HG03280 (cell line): ENCODE measurements around the gene ATXN10.

Experiments used
- ATAC-seq: cut with Tn5 transposase; IDR thresholded peaks from one replicate; pipeline ENCODE4 v1.9.1; 2021; ENCODE audit warnings: mild to moderate bottlenecking, moderate library complexity; ENCODE audit not compliant: unreplicated experiment

The ATXN10 gene

GRCh38 chr22:45871721-45872120 lies 200.1 kb downstream of the ATXN10 start:
- no peak for ATAC-seq

- ATAC-seq: no peak
Measured at GRCh38 chr22:45872659-45873263, 201.1 kb downstream of the ATXN10 start.

GRCh38 chr22:45876136-45877035 lies 204.8 kb downstream of the ATXN10 start:
- no peak for ATAC-seq

GRCh38 chr22:45877036-45877380 lies 205.4 kb downstream of the ATXN10 start:
- ATAC-seq: no peak

- ATAC-seq: no peak
Measured at GRCh38 chr22:45877651-45878050, 206.0 kb downstream of the ATXN10 start.

GRCh38 chr22:45878051-45878781 lies 206.6 kb downstream of the ATXN10 start:
- no peak for ATAC-seq

GRCh38 chr22:45878901-45879551 lies 207.4 kb downstream of the ATXN10 start:
- no peak for ATAC-seq

GRCh38 chr22:45879552-45879949 lies 207.9 kb downstream of the ATXN10 start:
- no peak for ATAC-seq

- no peak for ATAC-seq
Measured at GRCh38 chr22:45880091-45880715, 208.6 kb downstream of the ATXN10 start.

- no peak for ATAC-seq
Measured at GRCh38 chr22:45880716-45881523, 209.3 kb downstream of the ATXN10 start.

GRCh38 chr22:45881524-45881875 lies 209.9 kb downstream of the ATXN10 start:
- ATAC-seq: no peak

GRCh38 chr22:45882881-45883810 lies 211.5 kb downstream of the ATXN10 start:
- no peak for ATAC-seq

GRCh38 chr22:45883811-45884170 lies 212.2 kb downstream of the ATXN10 start:
- ATAC-seq: no peak

- no peak for ATAC-seq
Measured at GRCh38 chr22:45884201-45885062, 212.8 kb downstream of the ATXN10 start.

- ATAC-seq: no peak
Measured at GRCh38 chr22:45885171-45885840, 213.7 kb downstream of the ATXN10 start.

- no peak for ATAC-seq
Measured at GRCh38 chr22:45885941-45886395, 214.3 kb downstream of the ATXN10 start.

GRCh38 chr22:45886540-45886939 lies 214.9 kb downstream of the ATXN10 start:
- ATAC-seq: no peak
